NCI-H1048 (cell line): ENCODE results near the gene VPS72.
A peak's percentile ranks its signal among the peaks of the same experiment; 100 is the strongest.
"Not testable (repeated sequence)": the region's sequence is repeated elsewhere in the genome, so short reads cannot be mapped to it uniquely, and the experiment has no call there.

Experiments
- DNase-seq: peaks from one replicate; lab custom pipeline; 2025; lab: John Stamatoyannopoulos, UW

The VPS72 gene

GRCh38 chr1:151189637-151190445 lies at the start of gene VPS72:
TSS of gene VPS72 (minus strand) at chr1:151190197. CDS start at chr1:151190121, 76 bp downstream.
- peak; percentile 94 for DNase-seq

- no peak for DNase-seq
These were observed 48.4 kb upstream of the VPS72 start for GRCh38 chr1:151238467-151238739.

GRCh38 chr1:151237678-151238466 lies 47.9 kb upstream of the VPS72 start:
- no peak for DNase-seq

GRCh38 chr1:151235235-151235634 lies 45.2 kb upstream of the VPS72 start:
- DNase-seq = no peak

GRCh38 chr1:151222130-151222529 lies 32.1 kb upstream of the VPS72 start:
- no peak for DNase-seq

GRCh38 chr1:151221616-151222015 lies 31.6 kb upstream of the VPS72 start:
- no peak for DNase-seq

- DNase-seq = no peak
These were observed 23.6 kb upstream of the VPS72 start for GRCh38 chr1:151213560-151213959.

- DNase-seq = no peak
These were observed 22.1 kb upstream of the VPS72 start for GRCh38 chr1:151211972-151212705.

- no peak for DNase-seq
These were observed 20.8 kb upstream of the VPS72 start for GRCh38 chr1:151210830-151211229.

- DNase-seq = not testable (repeated sequence)
These were observed 15.5 kb upstream of the VPS72 start for GRCh38 chr1:151205381-151205965.

GRCh38 chr1:151199873-151200581 lies 10.0 kb upstream of the VPS72 start:
- DNase-seq = no peak

- peak; percentile 99 for DNase-seq
These were observed 8.5 kb upstream of the VPS72 start, which contains the start of gene PIP5K1A for GRCh38 chr1:151198254-151199127. TSS of gene PIP5K1A (plus strand) at chr1:151198552. CDS start at chr1:151198997, 445 bp downstream.

GRCh38 chr1:151197863-151198253 lies 7.9 kb upstream of the VPS72 start:
- DNase-seq = no peak

GRCh38 chr1:151196292-151196800 lies 6.3 kb upstream of the VPS72 start:
- peak; percentile 67 for DNase-seq

GRCh38 chr1:151194894-151195594 lies 5.0 kb upstream of the VPS72 start:
- DNase-seq = not testable (repeated sequence)

GRCh38 chr1:151193856-151194255 lies 3.9 kb upstream of the VPS72 start:
- DNase-seq = no peak

GRCh38 chr1:151193304-151193703 lies 3.3 kb upstream of the VPS72 start:
- DNase-seq = no peak

GRCh38 chr1:151192047-151192446 lies 2.0 kb upstream of the VPS72 start:
- no peak for DNase-seq

GRCh38 chr1:151188667-151189066 lies 1.3 kb downstream of the VPS72 start:
- DNase-seq = not testable (repeated sequence)

- no peak for DNase-seq
These were observed 2.8 kb downstream of the VPS72 start for GRCh38 chr1:151187205-151187604.
